H9 (cell line): Measurements from ENCODE around the gene ALOX5. TPM values are rescaled to one million over a fixed set of nuclear protein-coding genes. Genes with fewer than 3 reads are reported as not detected.

Source experiments
- DNase-seq: peaks from one replicate; pipeline ENCODE4 v3.0.0-alpha.2; 2017
- H2AFZ ChIP-seq: one replicate; pipeline ENCODE4 v1.6.1; 2013; ENCODE audit warnings: mild to moderate bottlenecking, low read length, control low read depth, moderate library complexity
- H2AK5ac ChIP-seq: 2 replicates; pipeline ENCODE4 v1.6.1; 2013; ENCODE audit warnings: low read length, control low read depth, mixed read lengths; ENCODE audit not compliant: insufficient read length
- H2BK120ac ChIP-seq: one replicate; pipeline ENCODE4 v1.6.1; 2013; ENCODE audit warnings: low read depth, mild to moderate bottlenecking, low read length, control low read depth, inconsistent platforms; ENCODE audit not compliant: poor library complexity, severe bottlenecking
- H2BK12ac ChIP-seq: 2 replicates; pipeline ENCODE4 v1.6.1; 2013; ENCODE audit warnings: low read length, control low read depth, mixed read lengths, low read depth; ENCODE audit not compliant: insufficient read length
- H2BK15ac ChIP-seq: 2 replicates; pipeline ENCODE4 v1.6.1; 2013; ENCODE audit warnings: low read depth, low read length, control low read depth
- H2BK20ac ChIP-seq: one replicate; pipeline ENCODE4 v1.6.1; 2013; ENCODE audit warnings: low read depth, mild to moderate bottlenecking, low read length, control low read depth, inconsistent platforms; ENCODE audit not compliant: poor library complexity, severe bottlenecking
- H2BK5ac ChIP-seq: 2 replicates; pipeline ENCODE4 v1.6.1; 2013; ENCODE audit warnings: low read length, control low read depth, mixed read lengths; ENCODE audit not compliant: insufficient read length
- H3K14ac ChIP-seq: 2 replicates; pipeline ENCODE4 v1.6.1; 2013; ENCODE audit warnings: low read length, control low read depth; ENCODE audit not compliant: insufficient read depth
- H3K18ac ChIP-seq: 2 replicates; pipeline ENCODE4 v1.6.1; 2013; ENCODE audit warnings: low read depth, mild to moderate bottlenecking, mixed read lengths, low read length, control low read depth; ENCODE audit not compliant: insufficient read length
- H3K23ac ChIP-seq: 2 replicates; pipeline ENCODE4 v1.6.1; 2013; ENCODE audit warnings: low read length, control low read depth, mixed read lengths, low read depth; ENCODE audit not compliant: insufficient read length
- H3K23me2 ChIP-seq: 2 replicates; pipeline ENCODE4 v1.6.1; 2013; ENCODE audit warnings: low read depth, mild to moderate bottlenecking, mixed read lengths, low read length, control low read depth; ENCODE audit not compliant: insufficient read length, poor library complexity, severe bottlenecking
- H3K27ac ChIP-seq: 2 replicates; pipeline ENCODE4 v1.5.1; 2013; ENCODE audit warnings: low read length, control low read depth, mixed read lengths, low read depth; ENCODE audit not compliant: insufficient read length
- H3K27me3 ChIP-seq: 2 replicates; pipeline ENCODE4 v1.6.1; 2013; ENCODE audit warnings: low read length, control low read depth, inconsistent platforms; ENCODE audit not compliant: insufficient read depth
- H3K4ac ChIP-seq: 2 replicates; pipeline ENCODE4 v1.6.1; 2013; ENCODE audit warnings: low read depth, mild to moderate bottlenecking, control low read depth, inconsistent platforms, low read length, moderate library complexity
- H3K4me1 ChIP-seq: 2 replicates; pipeline ENCODE4 v1.6.1; 2013; ENCODE audit warnings: low read length, control low read depth, inconsistent platforms; ENCODE audit not compliant: insufficient read depth
- H3K4me2 ChIP-seq: 2 replicates; pipeline ENCODE4 v1.6.1; 2013; ENCODE audit warnings: low read length, control low read depth, mixed read lengths; ENCODE audit not compliant: insufficient read length, insufficient read depth
- H3K56ac ChIP-seq: 2 replicates; pipeline ENCODE4 v1.6.1; 2013; ENCODE audit warnings: low read depth, mild to moderate bottlenecking, mixed read lengths, low read length, control low read depth; ENCODE audit not compliant: insufficient read length
- H3K79me1 ChIP-seq: 2 replicates; pipeline ENCODE4 v1.6.1; 2013; ENCODE audit warnings: low read depth, mild to moderate bottlenecking, moderate library complexity, low read length, control low read depth, inconsistent platforms; ENCODE audit not compliant: insufficient read depth, poor library complexity, severe bottlenecking
- H3K79me2 ChIP-seq: 2 replicates; pipeline ENCODE4 v1.6.1; 2013; ENCODE audit warnings: low read length, control low read depth, inconsistent platforms; ENCODE audit not compliant: insufficient read depth
- H3K9ac ChIP-seq: 2 replicates; pipeline ENCODE4 v1.6.1; 2013; ENCODE audit warnings: low read length, control low read depth, mixed read lengths; ENCODE audit not compliant: insufficient read length; ENCODE audit errors: extremely low read depth
- H3K9me3 ChIP-seq: one replicate; pipeline ENCODE4 v1.6.1; 2013; ENCODE audit warnings: low read depth, low read length, inconsistent platforms; ENCODE audit not compliant: control insufficient read depth
- H3T11ph ChIP-seq: one replicate; pipeline ENCODE4 v1.6.1; 2013; ENCODE audit warnings: mild to moderate bottlenecking, low read length, control low read depth, inconsistent platforms
- H4K20me1 ChIP-seq: one replicate; pipeline ENCODE4 v1.6.1; 2013; ENCODE audit not compliant: control insufficient read depth, insufficient read length, insufficient read depth
- H4K5ac ChIP-seq: 2 replicates; pipeline ENCODE4 v1.6.1; 2013; ENCODE audit warnings: low read depth, mild to moderate bottlenecking, mixed read lengths, low read length, control low read depth; ENCODE audit not compliant: insufficient read length
- H4K8ac ChIP-seq: replicated peaks from 2 replicates; pipeline ENCODE4 v1.6.1; 2013; ENCODE audit warnings: low read length, control low read depth, mixed read lengths, low read depth; ENCODE audit not compliant: insufficient read length
- H4K91ac ChIP-seq: 2 replicates; pipeline ENCODE4 v1.6.1; 2013; ENCODE audit warnings: low read depth, mild to moderate bottlenecking, moderate library complexity, mixed read lengths, low read length, control low read depth; ENCODE audit not compliant: insufficient read length
- H3K27ac Mint-ChIP-seq, 3 experiments: 2 replicates in 2 of 3; 3 replicates in 1 of 3; pipeline ENCODE4 v1.8.0; 2020 to 2021; ENCODE audit warnings: mixed read lengths in 3 of 3, mild to moderate bottlenecking in 1 of 3, moderate library complexity in 1 of 3
- H3K27me3 Mint-ChIP-seq: 2 replicates; pipeline ENCODE4 v1.8.0; 2021; ENCODE audit warnings: low read depth, mild to moderate bottlenecking, moderate library complexity, mixed read lengths
- H3K36me3 Mint-ChIP-seq, 3 experiments: 2 replicates in 2 of 3; 3 replicates in 1 of 3; pipeline ENCODE4 v1.8.0; 2020 to 2021; ENCODE audit warnings: low read depth in 3 of 3, mixed read lengths in 3 of 3; ENCODE audit not compliant: insufficient read depth in 1 of 3
- H3K4me1 Mint-ChIP-seq, 2 experiments: 2 replicates each; pipeline ENCODE4 v1.8.0; 2020; ENCODE audit warnings: mixed read lengths in 2 of 2
- H3K4me3 Mint-ChIP-seq, 2 experiments: 2 replicates in 1 of 2; 3 replicates in 1 of 2; pipeline ENCODE4 v1.8.0; 2020 to 2021; ENCODE audit warnings: mild to moderate bottlenecking in 2 of 2, mixed read lengths in 2 of 2, moderate library complexity in 1 of 2
- H3K9me3 Mint-ChIP-seq, 2 experiments: 2 replicates in 1 of 2; 3 replicates in 1 of 2; pipeline ENCODE4 v1.8.0; 2020; ENCODE audit warnings: mild to moderate bottlenecking in 2 of 2, mixed read lengths in 2 of 2, moderate library complexity in 1 of 2
- CTCF ChIP-seq: fragments of 200-600 bp; sonication (generic); conservative IDR thresholded peaks from 3 replicates; pipeline ENCODE4 v1.8.0; 2021; ENCODE audit warnings: antibody characterized with exemption, mild to moderate bottlenecking
- WGBS: extraction: QIAGEN DNeasy Blood & Tissue Kit; methylation state at CpG from one replicate; pipeline ENCODE4 v1.1.7; 2013; ENCODE audit warnings: missing lambda C conversion rate, low lambda C conversion rate, mixed read lengths; ENCODE audit not compliant: insufficient read length; ENCODE audit errors: extremely low coverage; 5-methylcytosine and 5-hydroxymethylcytosine counted together
- total RNA-seq: library from RNA; stranded (reverse); gene quantifications from 2 replicates; pipeline ENCODE4 v1.2.1, GENCODE V29; 2021

The ALOX5 gene
- total RNA-seq, 1 experiment from 2014 or later, result 3.7 TPM

GRCh38 chr10:45423976-45424499 is 50.0 kb downstream of the ALOX5 start:
- Mint-ChIP-seq H3K4me3 (no peak overlapping the region), H3K27ac (peak overlapping the region in 1 of 3 experiments; percentile 70; a peak in 1 of 7 replicates), H3K36me3 (no peaks in the 10 kb centered on the region), H3K27me3 (peaks cover 4% of the 10 kb centered on the region; the same call in 1 of the 2 replicates), H3K9me3 (no peaks in the 10 kb centered on the region), H3K4me1 (peaks cover 21 to 22% of the 10 kb centered on the region in 2 experiments)
- Histone ChIP-seq H4K5ac (no peak overlapping the region), H3K4ac (no peak overlapping the region), H3K27ac (no peak overlapping the region), H3K4me2 (no peak overlapping the region), H2BK120ac (no peak overlapping the region), H2AFZ (no peak overlapping the region), H4K20me1 (no peaks in the 10 kb centered on the region), H3K4me1 (peaks cover 2% of the 10 kb centered on the region; the same call in 1 of the 2 replicates), H4K91ac (no peak overlapping the region), H2BK5ac (no peak overlapping the region), H2AK5ac (no peak overlapping the region), H3K23ac (no peak overlapping the region), H3K9ac (no peak overlapping the region), H4K8ac (no peak overlapping the region), H3T11ph (no peak overlapping the region), H2BK12ac (no peak overlapping the region), H3K27me3 (no peaks in the 10 kb centered on the region; the same call in 1 of the 2 replicates), H3K79me1 (no peaks in the 10 kb centered on the region), H2BK20ac (no peak overlapping the region), H3K79me2 (no peaks in the 10 kb centered on the region), H3K23me2 (peaks cover 8% of the 10 kb centered on the region), H3K9me3 (no peaks in the 10 kb centered on the region), H3K18ac (no peak overlapping the region), H2BK15ac (no peak overlapping the region), H3K14ac (no peak overlapping the region), H3K56ac (no peak overlapping the region)
- no peak for TF ChIP-seq CTCF
- DNase-seq, result no peak
- WGBS, result no CpG with 5 or more reads among the region's 7 CpGs
